ENCODE measurements around the gene TMEM185B.

TMEM185B gene

DNA sequence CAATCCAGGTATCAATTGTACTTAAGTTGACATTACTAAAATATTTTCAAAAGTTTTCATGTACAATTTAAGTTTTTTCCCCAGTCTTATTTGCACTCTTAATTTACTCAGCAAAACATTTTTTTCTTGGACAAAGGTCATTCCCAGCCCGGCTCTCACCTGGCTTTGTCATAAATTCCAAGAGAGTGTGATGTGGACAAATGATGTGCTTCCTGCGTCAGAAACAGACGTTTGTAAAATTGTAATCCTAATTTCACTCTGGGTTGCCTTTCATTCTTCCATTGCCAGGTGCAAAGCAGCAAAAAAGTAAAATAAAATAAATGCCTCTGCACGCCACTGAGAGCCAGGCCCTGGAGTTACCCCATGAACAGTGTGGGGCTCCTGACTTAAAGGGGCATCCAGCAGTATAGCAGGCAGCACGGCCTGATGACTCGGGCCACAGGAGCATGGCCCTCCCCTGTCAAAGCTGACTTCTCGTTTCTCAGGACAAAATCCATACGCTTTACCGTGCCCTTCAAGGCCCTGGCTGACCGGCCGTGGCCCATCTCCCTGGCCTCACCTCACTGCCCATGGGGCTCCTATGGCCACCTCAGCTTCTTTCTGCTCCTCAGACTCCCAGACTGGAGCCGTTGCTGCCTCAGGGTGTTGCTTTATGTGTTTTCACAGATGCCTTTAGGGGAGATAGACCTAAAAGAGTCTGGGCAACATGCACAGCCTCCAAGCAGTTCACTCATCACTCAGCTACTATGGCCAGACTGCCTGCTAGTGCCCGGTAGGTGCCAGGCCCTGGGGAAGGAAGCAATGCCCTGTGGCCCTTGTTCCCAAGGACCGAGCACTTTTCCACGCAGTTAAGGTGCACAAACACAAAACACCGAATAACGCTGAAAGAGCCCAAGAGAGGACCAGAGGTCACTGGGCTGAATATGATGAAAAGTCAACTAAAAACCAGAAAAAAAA lies 7.6 kb upstream of the TMEM185B start:
- DNase-seq, result no peak

DNA sequence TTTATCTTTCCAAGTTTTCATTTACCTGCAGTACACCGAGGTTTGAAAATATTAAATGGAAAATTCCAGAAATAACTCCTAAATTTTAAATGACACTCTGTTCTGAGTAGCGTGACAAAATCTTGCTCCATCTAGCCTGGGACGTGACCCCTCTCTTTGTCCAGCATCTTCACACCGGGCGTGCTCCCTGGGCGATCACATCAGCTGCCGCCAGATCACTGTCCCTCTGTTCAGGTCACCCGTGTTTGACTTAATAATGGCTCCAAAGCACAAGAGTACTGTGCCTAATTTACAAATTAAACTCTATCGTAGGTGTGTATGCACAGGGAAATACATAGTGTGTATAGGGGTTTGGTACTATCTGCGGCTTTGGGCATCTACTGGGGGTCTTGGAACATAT lies 6.1 kb upstream of the TMEM185B start:
- no peak for DNase-seq

DNA sequence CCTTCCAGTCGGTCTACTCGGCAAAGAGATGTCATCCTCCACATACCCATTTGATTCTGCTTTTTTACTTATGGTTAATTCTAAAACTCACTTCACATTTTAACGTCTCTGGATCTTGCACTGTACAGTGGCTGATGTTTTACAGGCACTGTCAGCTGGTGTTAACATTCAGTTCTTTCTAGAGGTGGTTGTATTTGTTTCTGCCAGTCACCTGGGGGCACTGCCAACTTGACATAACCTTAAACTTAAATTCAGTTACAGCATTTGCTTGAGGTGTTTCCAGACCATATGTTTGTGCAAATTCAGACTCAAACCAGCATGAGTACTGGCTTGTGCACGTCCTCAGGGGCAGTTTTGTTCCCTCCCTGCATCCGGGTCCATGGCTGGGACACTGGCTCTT lies 5.3 kb upstream of the TMEM185B start:
- DNase-seq, result no peak

DNA sequence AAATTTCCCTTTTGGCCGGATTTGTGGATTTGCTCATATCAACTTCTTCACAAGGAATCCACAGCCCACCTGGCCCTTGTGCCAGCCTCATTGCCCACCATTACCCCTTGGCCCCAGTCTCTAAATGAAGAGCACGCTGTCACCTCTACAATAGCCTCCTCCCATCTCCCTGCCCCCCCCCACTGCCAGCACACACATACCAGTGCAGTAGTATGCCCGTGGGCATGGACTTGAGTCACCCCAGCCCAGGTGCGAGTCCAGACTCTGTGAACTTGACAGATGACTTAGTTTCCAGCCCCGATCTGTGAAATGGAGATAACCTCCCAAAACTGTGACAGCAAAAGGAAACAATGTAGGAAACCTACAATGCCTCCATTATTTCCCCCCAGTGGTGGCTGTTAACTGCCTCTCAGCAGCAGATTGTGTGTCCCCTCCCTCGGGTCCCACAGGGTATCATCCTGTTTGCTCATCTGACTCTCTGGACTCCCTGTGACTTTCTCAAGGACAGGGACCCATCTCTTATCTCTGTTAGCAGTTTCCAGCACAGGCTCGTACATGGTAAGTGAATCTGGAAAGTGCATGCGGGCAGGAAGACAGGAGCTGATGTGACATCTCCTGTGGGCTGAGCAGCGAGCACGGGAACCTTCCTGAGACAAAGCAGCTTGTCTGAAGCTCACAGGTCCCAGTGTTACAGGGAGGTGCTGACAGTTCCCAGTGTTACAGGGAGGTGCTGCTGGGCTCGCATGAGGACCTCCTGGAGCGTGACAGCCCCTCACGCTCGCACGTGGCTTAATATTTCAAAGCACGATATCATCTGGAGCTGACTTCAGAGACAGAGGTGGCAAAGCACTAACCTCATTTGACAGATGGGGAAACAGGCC lies 4.2 kb upstream of the TMEM185B start:
- DNase-seq, result no peak

DNA sequence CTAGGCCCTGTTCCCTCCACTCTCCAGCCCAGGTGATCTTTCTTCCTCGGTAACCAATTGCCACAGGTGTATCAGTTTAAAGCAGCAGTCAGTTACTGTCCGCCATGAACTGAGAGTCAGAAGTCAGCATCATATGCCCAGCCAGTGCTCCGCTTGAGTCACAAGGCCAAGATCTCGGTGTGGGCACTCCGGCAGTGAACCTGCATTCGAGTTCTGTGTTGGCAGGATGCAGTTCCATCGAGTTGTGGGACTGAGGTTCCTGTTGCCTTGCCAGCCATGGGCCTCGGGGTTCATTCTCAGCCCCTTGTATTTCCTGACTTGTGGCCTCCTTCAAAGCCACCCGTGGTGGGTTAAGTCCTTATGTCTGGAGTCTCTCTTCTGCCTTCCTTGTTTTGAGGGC lies 3.1 kb upstream of the TMEM185B start:
- DNase-seq, result no peak

DNA sequence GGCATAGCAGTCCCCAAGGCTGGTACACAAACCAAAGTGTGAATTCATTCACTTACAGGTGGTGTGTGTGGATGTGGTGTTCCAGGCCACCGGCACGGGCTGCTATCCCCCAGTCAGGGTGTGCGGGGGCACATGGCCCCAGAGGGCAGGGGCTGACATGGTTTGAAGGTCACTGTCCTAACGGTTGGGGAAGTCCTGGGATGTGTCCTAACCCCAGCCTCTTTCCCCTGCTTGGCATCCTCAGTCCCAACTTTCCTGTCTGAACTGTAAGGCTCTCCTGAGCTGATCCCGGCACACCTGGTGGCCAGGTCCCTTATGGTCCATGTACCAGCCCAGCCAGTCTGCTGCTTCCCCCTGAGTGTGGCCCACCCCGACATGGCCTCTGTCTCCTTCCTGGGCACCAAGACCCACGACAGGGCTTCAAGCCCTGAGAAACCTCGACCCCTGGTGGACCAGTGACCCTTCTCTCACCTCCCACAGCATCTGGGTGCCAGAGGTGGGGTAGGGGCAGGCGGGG lies 2.4 kb upstream of the TMEM185B start:
- no peak for DNase-seq

DNA sequence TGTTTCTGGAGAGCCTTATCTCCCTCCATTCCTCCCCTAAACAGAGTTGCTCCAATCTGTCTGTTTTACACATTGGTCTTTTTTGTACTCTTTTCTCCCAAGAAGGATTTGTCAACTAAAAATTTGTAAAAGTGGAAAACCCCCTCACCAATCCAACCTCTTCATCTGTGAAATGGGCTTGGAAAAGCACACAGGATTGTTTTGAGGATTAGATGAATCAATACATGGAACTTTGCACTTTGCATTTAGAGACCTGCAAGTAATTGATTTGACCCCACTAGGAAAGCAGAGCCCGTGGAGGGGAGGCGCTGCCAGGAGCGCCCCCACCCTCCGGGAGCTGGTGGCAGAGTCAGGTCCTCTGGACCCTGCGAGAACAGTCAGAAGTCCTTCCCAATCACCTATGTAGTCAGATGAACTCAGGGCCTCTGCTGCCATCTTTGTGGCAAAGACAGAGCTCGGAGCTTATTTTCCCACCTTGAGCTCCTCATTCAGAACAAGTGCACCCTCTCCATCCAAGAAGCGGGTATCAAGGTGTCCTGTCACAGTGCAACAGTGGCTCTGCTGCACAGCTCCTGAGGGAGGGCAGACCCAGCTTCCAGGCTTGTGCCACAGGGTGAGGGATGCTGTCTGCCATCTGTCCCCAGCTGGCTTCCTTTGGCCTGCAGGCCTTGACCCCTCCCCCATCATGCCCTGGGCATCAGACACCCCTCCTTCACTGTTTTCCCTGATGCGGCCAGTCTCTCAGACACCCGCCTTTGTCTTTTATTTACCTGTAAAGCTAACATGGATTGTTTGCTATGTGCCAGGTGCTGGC lies 1.7 kb upstream of the TMEM185B start:
- DNase-seq, result no peak

DNA sequence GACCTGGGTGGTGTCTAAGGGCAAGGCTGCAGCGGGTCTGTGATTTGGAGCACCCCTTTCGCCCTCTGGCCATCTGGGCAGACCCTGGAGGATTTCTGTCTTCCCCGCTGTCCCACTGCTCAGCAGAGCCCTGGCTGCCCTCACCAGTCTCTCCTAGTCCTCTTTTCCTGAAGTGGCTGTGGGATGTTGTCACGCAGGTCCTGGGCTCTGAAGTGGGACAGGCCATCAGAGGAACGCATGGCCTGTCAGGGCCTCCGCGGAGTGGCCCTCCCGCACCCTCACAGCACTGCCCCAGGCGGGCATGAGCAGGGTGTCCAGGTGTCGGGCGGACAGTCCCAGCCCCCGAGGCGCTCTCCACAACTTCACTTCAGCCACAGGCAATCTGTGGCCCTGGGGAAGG lies 1.1 kb upstream of the TMEM185B start:
- no peak for DNase-seq

DNA sequence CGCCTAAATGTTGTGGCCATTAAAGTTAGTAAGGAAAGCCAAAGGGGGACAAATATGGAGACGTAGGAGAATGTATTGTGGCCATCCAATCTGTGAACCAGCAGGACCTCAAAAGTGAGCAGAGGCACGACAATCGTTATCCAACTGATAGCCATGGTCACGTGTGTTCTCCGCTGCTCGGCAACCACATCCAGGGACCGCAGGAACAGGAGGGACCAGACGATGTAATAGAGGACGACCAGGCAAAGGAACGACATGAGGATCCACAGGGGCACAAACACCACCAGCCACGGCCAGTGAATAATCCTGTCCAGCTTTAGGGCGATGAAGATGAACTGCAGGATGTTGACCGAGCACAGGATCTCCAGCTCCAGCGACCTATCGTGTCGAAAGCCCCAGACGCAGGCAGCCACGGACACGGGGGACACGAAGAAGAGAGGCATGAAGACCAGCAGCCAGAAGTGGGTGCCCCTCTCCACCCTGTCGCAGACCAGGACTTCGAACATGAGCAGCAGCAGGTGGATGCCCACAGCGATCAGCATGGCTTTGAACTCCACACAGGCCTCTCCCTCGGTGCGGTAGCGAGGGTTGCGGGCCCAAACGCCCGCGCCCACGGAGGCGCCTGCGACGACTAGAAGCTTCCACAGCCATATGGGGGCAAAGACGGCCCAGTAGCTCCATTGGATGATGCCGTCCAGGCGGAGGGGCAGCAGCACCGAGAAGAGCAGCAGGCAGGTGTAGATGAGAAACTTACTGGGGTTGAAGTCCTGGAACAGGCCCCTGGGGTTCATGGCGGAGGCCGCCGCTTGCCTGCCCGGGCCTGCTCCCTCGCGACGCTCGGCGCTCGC lies 790 bp downstream of the TMEM185B start:
- no peak for DNase-seq

DNA sequence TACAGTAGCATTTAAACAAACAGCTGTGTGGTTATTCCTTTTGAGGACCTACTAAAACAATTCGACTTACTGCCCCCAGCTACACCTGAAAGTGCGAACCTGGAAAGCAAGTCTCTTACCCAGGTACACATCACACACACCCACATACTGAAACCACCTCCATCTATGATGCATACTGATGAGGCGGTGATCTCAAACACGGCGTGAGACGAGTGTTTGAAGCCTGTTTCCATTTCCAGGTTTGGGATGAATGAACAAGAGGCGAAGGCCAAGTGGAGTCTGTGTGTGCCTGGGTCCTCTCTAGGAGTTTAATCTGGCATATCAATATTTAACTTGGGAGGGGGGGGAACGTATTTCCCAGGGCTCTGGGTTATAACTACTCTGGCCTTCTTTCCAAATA lies 1.6 kb downstream of the TMEM185B start:
- DNase-seq, result no peak

DNA sequence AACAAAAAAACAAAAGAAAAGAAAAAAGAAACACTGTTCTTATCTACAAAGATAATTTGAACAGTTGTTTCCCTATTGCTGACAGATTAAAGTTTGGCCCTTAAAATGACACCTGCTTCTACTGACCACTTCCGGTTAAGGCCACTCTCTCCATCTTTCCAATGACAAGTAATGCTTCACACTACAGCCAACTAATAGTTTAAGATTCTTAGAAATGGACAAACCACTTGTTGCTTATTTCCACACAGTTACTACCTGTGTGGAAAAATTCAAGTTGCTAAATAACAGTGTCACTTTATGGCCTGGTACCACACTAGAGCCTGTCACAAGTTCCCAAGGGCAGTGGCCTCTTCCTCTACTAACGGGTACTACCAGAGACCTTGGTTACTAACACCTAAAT lies 2.4 kb downstream of the TMEM185B start:
- no peak for DNase-seq

DNA sequence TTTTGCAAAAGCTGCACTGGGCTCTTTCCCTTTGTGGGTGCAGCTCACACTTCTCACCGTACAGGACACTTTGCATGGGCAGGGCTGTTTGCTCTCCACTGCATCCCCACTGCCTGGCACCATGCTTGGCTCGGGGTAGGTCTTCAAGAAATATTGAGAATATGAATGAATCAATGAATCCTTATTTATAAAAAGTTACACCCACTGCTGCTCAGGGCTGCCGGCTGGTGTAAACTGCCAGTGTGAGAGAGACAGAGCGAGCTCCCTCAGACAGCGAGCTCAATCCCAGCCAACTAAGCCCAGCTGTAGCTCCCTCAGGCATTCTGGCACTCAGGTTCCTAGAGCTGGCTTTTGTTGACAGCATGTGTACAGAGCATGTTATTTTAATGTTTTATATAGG lies 3.4 kb downstream of the TMEM185B start:
- no peak for DNase-seq

DNA sequence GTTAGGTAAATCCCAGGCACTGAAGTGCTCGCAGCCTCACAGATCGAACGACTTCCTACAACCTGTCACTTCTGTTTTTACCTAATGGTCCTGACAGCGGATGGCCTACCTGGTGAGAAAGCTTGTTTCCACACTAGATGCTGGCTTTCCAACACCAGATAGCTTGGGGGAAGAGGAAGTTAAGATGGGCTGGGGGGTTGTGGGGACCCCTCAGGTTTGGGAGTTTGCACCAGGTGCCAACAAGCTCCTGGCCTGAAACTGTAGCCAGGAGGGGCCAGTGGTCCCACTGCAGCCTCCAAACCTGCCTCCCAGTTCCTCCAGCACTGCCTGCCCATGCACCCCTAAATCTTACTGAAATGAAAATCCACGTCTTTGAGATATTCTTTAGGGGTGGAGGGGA lies 3.9 kb downstream of the TMEM185B start:
- no peak for DNase-seq

DNA sequence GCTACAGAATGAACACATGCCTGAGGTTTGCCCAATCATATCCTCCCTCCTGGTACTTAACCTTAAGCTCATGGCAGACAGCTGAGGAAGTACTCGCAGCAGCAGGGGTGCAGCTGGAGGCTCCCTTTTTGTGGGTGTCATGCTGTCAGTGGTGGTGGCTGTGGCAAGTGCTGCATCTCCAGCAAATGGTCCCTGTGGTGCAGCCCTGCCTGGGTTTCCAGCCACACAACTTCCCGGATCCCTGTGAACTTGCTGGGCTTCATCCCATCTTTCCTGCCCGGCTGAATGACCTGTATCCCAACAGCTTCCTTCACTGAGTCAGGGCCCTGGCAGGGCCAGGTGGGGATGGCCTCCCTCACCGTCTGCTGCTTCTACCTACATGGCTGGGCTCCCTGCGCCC lies 5.0 kb downstream of the TMEM185B start:
- no peak for DNase-seq

DNA sequence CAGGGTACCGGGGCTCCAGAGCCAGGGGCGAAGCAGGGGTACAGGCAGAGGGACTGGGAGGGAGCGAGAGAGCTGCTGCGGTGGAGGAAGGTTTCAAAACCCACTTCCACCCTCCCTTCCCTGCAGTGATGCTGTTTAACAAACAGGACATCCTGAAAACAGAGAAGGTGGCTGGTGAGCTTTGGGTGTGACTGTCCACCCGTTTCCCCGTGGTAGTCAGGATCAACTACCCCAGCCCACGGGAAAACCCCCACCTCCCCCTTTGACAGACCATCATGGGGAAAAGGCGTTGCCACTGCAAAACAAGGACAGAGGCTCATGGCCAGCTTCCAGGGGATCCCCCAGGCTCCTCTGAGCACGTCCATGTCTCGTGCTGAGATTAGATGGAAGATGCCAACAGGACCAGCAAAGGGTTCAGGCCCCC lies 12.9 kb downstream of the TMEM185B start:
- no peak for DNase-seq

DNA sequence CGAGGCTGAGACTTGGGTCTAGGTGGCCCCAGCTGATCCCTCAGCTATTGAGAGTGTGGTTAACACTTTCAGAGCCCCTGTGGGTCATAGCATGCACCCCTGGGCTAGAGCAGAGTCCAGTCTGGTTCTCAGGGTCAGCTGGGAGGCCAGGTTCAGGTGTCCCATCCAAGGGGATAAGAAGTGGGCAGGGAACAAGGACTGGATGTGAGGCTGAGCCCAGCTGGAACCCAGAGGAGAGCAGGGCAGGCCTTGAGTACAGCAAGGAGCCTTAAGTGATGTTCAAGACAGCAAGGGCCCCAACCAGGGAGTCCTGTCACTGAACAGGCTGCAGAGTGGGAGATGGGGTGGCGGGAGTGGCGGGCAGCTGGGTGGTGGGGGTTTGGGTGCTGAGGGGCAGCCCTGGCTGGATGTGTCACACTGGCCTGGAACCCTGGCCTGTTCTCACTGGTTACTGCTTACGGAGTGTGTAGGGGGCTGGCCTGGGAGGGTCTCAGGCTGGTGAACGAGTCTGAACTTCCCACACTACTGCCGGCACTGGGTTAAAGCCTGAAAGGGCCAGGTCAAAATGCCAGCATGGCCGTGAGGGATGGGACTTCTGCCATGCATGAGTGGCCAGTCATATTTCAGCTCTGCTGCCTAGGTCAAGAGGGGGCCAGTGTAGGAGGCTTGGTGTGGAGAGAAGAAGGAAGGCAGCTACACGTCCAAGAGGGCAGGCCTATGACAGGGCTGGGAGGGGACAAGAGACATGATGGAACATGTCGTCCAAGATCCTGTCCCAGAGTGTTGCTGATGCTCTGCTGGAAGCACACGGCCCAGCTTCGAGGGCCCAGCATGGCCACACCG lies 13.6 kb downstream of the TMEM185B start:
- DNase-seq, result no peak

DNA sequence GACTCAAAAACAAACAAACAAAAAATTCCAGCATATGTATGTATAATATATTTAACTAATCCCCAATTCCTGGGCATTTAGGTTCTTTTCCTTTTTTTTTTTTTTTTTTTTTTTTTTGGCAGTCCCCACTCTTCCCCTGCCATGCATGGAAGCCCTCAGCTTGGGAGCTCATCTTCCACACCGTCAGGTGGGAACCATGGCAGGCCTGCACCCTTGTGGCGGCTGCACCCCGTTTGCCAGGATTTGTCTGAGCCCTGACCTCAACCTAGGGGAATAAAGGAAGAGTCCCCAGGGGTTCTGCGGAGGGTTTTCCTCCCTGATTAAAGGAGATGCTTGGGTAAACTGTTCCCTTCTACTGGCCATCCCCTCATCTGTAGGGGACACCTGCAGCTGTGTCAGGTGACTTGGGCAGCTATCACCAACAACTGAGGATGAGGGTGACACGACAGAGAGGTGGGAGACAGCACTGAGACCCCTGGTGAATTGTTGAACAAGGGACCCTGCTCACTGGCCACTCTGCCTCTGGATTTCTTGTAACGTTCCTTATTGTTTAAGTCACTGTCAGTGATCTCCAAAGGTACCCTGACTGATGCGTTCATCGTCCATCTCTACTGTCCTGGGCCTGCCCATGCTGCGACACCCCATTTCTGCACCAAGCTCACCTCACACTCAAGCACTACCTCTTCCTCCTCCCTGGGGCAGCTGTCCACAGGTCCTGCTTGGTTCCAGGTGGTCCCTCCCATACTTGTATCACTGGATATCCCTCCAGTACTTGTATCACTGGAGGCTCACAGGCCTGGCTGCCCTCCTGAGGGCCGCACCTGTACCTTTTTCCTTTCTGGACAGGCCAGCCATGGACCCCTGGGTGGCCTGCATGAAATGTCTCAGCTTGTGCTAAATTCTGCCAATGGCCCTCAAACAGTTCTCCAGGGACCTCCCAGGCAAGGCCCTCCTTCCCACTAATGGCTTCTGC lies 14.5 kb downstream of the TMEM185B start:
- DNase-seq, result no peak

DNA sequence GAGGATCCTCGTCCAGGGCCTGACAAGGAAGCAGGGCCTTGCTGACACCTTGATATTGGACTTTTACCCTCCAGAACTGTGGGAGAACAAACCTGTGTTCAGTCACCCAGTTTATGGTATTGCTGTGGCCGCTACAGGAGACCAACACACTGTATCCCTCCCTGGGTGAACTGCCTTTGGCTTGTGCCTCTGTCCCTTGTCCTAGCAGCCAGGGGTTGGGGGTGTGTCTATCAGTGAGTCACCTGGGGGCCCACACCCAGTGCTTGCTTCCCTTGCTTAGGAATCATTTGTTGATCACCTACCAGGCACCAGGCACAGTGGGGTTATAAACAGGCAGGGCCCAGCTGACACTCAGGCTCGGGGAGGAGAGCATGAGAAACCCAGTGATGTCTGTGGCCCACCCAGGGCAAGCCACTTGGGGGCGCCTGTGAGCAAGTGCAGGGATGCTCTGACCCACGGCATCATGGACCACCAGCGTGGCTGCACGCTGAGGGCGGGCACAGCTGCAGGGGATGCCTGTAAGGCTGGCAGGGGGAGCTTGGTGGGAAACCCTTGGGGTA lies 17.1 kb downstream of the TMEM185B start:
- DNase-seq, result peak; percentile 47 to 57
